ENCODE data around the gene CHRNA7.
"Not testable (repeated sequence)": the region's sequence is repeated elsewhere in the genome, so short reads cannot be mapped to it uniquely, and the experiment has no call there.

CHRNA7 gene

GRCh38 chr15:32209081-32209480 is 178.8 kb downstream of the CHRNA7 start:
- not testable (repeated sequence) for DNase-seq; H3K27me3 Mint-ChIP-seq; ATAC-seq (replicated peaks); H3K4me3 Mint-ChIP-seq; H3K9me3 Mint-ChIP-seq; H3K4me1 Mint-ChIP-seq (ENCODE audit: low read depth in 2 of 2); H3K27ac Mint-ChIP-seq; H3K36me3 Mint-ChIP-seq (ENCODE audit: insufficient read depth)

- no peak for ATAC-seq (replicated peaks)
- Mint-ChIP-seq H3K9me3 (peaks cover 2 to 17% of the 10 kb centered on the region in 2 donors), H3K27ac (no peak overlapping the region), H3K27me3 (peaks cover 6 to 7% of the 10 kb centered on the region in 2 donors), H3K4me3 (no peak overlapping the region), H3K4me1 (ENCODE audit: low read depth in 2 of 2) (no peaks in the 10 kb centered on the region), H3K36me3 (ENCODE audit: insufficient read depth) (no peaks in the 10 kb centered on the region)
- DNase-seq, result no peak
These were observed 188.4 kb downstream of the CHRNA7 start for GRCh38 chr15:32218666-32219065.
